CMK (cell line): ENCODE data around the gene LRCOL1.
A peak's percentile ranks its signal among the peaks of the same experiment; 100 is the strongest.
"Not testable (repeated sequence)": the region's sequence is repeated elsewhere in the genome, so short reads cannot be mapped to it uniquely, and the experiment has no call there.

Experiments
- DNase-seq: peaks from one replicate; pipeline ENCODE4 v3.0.0-alpha.2; 2010; ENCODE audit warnings: low read depth

The LRCOL1 gene

DNA sequence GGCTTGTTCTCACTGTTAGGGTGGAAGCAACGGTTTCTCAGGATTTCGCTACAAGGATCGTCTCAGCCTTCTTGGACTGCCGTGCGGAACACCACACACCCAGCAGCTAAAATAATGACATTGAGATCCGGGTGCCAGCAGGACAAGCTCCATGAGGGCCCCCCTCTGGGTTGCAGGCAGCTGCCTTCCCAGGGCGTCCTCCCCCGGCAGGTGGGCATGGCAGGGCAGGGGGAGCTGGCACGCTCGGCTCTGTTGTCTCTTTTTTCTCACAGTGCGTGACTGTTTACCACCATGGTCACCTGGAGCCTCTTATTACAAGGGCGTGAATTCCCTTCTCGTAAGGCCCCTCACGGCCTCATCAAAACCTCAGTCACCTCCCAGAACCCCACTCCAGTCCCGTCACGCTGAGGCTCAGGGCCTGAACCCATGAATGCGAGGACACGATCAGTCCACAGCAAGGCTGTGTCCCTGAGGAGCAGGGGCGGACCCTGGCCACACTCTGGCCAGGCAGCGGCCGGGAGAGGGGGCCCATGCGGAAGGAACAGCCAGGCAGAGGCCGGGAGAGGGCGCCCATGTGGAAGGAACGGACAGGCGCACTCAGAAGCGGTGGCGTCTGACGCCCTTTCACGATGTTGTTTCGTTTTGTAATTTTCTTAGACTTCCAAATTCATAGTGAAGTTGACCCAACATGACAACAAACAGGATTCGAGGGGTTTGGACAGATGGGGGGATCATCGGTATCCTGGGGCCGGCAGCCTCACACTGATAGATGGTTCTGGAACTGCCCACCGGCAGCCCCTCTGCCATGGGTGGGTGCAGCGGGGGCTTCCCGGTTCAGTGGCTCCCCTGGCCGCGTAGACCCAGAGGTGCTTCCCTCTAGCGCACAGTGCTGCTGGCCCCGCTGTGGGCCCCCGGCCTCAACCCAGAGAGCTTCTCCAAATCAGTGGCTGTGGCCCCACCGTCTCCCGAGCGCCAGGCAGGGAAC lies 10.0 kb downstream of the LRCOL1 start:
- DNase-seq = no peak

- not testable (repeated sequence) for DNase-seq
Observed at GRCh38 chr12:132599502-132599901, 10.9 kb downstream of the LRCOL1 start.

- DNase-seq = no peak
Observed at GRCh38 chr12:132597333-132598316, 12.8 kb downstream of the LRCOL1 start.

- no peak for DNase-seq
Observed at GRCh38 chr12:132596016-132596415, 14.4 kb downstream of the LRCOL1 start.

GRCh38 chr12:132595183-132595582 lies 15.2 kb downstream of the LRCOL1 start:
- DNase-seq = no peak

DNA sequence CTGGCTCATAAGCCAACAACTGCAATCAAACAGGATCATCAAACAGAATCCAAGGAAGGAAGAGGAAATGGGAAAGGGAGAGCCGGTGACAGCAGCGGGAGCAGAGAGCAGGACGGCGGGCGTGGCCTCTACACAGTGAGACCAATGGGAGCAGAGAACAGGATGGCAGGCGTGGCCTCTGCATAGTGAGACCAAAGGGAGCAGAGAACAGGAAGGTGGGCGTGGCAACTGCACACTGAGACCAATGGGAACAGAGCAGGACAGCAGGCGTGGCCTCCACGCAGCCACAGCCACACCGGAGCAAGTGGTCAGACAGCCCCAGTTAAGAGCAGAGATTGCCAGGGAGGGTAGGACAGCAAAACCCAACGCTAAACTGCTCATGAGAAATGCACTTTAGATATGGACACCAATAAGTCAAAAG lies 16.4 kb downstream of the LRCOL1 start:
- peak; percentile 85 for DNase-seq

GRCh38 chr12:132593521-132593920 lies 16.9 kb downstream of the LRCOL1 start:
- no peak for DNase-seq

- no peak for DNase-seq
Observed at GRCh38 chr12:132593071-132593470, 17.3 kb downstream of the LRCOL1 start.

DNA sequence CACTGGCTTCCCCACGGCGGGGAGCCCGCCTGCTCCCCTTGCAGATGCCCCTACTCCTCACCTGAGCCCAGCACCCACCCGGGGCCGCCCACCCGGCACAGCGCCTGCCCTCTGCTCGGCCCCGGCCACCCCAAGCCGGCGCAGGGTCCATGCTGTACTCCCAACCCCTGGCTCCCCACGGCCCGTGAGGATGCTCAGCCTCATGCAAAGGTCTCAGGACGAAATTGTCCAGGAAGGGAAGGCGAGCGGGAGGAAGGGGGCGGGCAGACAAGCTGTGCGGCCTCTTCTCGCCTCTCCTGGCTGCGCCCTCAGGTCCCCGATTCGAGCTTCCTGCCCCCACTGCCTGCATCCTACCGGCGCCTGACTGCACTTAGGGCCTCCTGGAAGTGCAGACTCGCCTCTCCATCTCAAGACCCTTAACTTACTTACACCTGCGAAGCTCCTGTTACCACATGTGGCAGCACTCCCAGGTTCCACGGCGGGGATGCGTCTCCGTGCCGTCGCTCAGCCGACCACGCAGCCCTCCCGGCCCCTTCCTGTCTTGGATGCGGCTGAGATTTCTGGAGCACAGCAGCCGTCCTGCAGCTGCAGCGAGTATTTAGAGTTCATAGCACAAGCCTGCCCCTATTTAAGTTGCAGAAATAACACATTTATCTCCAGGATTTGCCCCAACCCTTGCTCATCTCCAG lies 18.0 kb downstream of the LRCOL1 start:
- DNase-seq = no peak

- DNase-seq = no peak
Observed at GRCh38 chr12:132591107-132591935, 19.1 kb downstream of the LRCOL1 start.

DNA sequence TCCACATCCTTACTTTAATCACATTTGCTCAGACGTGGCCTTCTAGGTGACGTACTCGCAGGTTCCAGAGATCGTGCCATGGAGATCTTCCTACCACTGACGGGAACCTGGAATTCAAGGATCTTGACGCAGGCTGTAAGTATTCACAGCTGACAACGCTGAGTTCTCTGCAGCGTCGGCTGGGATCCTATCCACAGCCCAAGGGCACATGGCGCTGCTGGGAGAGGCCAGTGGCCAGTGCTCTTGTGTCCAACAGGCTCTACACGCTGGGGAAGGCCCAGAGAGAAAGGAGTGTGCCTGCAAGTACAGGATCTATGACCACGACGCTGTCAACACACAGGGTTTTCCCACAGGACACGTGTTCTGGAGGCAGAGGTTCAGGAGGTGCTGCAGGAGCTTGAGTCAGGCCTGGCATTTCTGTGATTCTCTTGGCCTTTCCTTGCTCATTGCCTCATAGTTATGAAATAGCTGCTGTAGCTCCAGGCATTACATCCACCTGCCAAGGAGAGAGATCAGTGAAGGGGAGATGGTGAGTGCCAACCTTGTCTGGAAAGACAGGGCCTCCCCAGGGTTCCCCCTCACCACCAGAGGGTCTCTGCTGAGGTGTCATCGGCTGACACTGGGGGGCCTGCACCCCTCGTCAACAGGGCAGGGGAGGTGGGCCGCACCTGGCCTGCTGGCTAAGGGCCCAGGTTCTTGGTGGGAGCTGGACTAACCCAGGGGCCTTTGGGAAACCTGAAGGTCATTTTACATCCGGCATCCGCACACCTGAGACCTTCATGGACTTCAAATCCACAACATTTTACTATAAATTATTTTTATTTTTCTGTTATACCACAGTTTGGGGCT lies 21.3 kb downstream of the LRCOL1 start:
- no peak for DNase-seq

GRCh38 chr12:132588319-132588718 lies 22.1 kb downstream of the LRCOL1 start:
- DNase-seq = no peak

DNA sequence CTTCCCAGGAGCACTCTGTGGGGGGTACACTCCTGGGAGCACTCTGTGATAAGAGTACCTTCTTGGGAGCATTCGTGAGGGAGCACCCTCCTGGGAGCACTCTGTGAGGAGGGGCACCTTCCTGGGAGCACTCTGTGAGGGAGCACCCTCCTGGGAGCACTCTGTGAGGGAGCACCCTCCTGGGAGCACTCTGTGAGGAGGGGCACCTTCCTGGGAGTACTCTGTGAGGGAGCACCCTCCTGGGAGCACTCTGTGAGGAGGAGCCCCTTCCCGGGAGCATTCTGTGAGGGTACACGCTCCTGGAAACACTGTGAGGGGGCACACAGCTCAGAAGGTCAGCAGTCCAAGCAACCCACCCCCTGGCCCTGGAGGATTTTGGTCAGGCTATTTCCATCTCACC lies 22.6 kb downstream of the LRCOL1 start:
- no peak for DNase-seq

GRCh38 chr12:132586929-132587328 lies 23.5 kb downstream of the LRCOL1 start:
- DNase-seq = no peak

- no peak for DNase-seq
Observed at GRCh38 chr12:132585177-132585576, 25.2 kb downstream of the LRCOL1 start.

DNA sequence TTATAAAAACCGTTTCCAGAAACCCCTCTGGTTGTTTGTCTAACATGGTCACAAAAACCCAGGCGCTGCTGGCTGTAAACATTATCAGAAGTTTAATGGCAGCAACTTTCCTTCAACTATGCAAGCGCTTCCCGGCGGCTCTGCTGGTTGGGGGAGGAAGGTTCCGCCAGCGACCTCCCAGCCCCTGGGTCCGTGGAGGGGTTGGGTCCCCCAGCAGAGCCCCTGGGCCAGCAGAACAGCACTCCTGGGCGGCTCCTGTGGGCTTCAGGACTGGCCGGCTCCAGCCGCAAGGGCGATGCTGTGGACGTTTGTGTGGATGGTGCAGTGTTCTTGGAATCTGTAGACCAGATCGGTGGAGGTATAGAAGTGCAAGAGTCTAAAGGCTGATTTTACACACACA lies 26.0 kb downstream of the LRCOL1 start:
- DNase-seq = no peak

GRCh38 chr12:132583736-132584135 lies 26.6 kb downstream of the LRCOL1 start:
- DNase-seq = no peak

- DNase-seq = no peak
Observed at GRCh38 chr12:132583411-132583710, 27.0 kb downstream of the LRCOL1 start.

- no peak for DNase-seq
Observed at GRCh38 chr12:132582582-132583410, 27.6 kb downstream of the LRCOL1 start.
